Stomach (tissue), 9 donors: ENCODE data around the gene SPRR2D. TPM values are rescaled to one million over a fixed set of nuclear protein-coding genes. Genes with fewer than 3 reads are reported as not detected.

Experiments used
- DNase-seq, 2 donors: peaks; one replicate each; pipeline versions ENCODE4 v3.0.0 to v3.0.0-alpha.2; 2013 to 2019
- H3K27ac ChIP-seq, 5 donors: fragments of 200-600 bp in 4 of 5; sonication (generic) in 4 of 5; one replicate each; pipeline ENCODE4 v1.5.1; 2013 to 2019; ENCODE audit warnings: mild to moderate bottlenecking in 1 of 5, moderate library complexity in 1 of 5
- H3K27me3 ChIP-seq, 3 donors: fragments of 200-600 bp; sonication (generic); one replicate each; pipeline ENCODE4 v1.5.1; 2017 to 2019; ENCODE audit warnings: mixed run types in 1 of 3
- H3K36me3 ChIP-seq, 4 donors: fragments of 200-600 bp; sonication (generic); 1 replicate in 3 of 4; 2 replicates in 1 of 4; pipeline ENCODE4 v1.5.1; 2016 to 2019
- H3K4me1 ChIP-seq, 4 donors: fragments of 200-600 bp; sonication (generic); one replicate each; pipeline ENCODE4 v1.5.1; 2016 to 2019
- H3K4me3 ChIP-seq, 4 donors: fragments of 200-600 bp; sonication (generic) in 3 of 4; one replicate each; pipeline ENCODE4 v1.5.1; 2016 to 2019; ENCODE audit warnings: mild to moderate bottlenecking in 1 of 4
- H3K9me3 ChIP-seq, 4 donors: fragments of 200-600 bp; sonication (generic); one replicate each; pipeline ENCODE4 v1.5.1; 2016 to 2019
- CTCF ChIP-seq, 7 experiments: fragments of 450-650 bp in 4 of 7; fragments of 200-600 bp in 3 of 7; sonication (generic) in 3 of 7; IDR thresholded peaks; one replicate each; pipeline ENCODE4 v1.5.1; 2016 to 2019; ENCODE audit warnings: antibody characterized with exemption in 7 of 7, control low read depth in 2 of 7, mild to moderate bottlenecking in 1 of 7
- EP300 ChIP-seq: sonication (generic); formaldehyde crosslinking; IDR thresholded peaks from one replicate; pipeline ENCODE4 v1.6.1; 2017; ENCODE audit warnings: antibody characterized with exemption
- POLR2A ChIP-seq, 4 donors: fragments of 450-650 bp; IDR thresholded peaks; one replicate each; pipeline ENCODE4 v1.6.1; 2016; ENCODE audit warnings: antibody characterized with exemption in 4 of 4, control low read depth in 2 of 4, mild to moderate bottlenecking in 1 of 4, moderate library complexity in 1 of 4
- POLR2AphosphoS5 ChIP-seq, 3 donors: sonication (generic); formaldehyde crosslinking; IDR thresholded peaks; one replicate each; pipeline ENCODE4 v1.6.1; 2016; ENCODE audit warnings: antibody characterized with exemption in 3 of 3
- WGBS, 5 donors: extraction: QIAGEN DNeasy Blood & Tissue Kit in 3 of 5; methylation state at CpG; one replicate each; pipeline versions ENCODE4 v1.1.5 to v1.1.7; 2013 to 2018; 5-methylcytosine and 5-hydroxymethylcytosine counted together
- intact Hi-C: fragments of 100-400 bp; cut with DNase I; formaldehyde crosslinking; loops from one replicate; pipeline ENCODE4 v1.15.1; 2023; ENCODE audit warnings: low total_unique reads
- polyA plus RNA-seq, 3 donors: library from polyadenylated mRNA; stranded (reverse); fragments of 200-250 nt; gene quantifications; one replicate each; pipeline ENCODE4 v1.2.3, GENCODE V29; 2013
- total RNA-seq, 5 donors: library from RNA; depleted of rRNA; stranded (reverse); fragments of >200 nt; gene quantifications; one replicate each; pipeline versions ENCODE4 v1.1.0 to v1.2.3, GENCODE V29; 2014 to 2016
- donor health status: healthy with polysubstance abuse.
- donor health status: Bipolar disorder and iron deficiency.
- donor health status: healthy.

Gene SPRR2D
- total and polyA plus RNA-seq, 8 donors = 68.2 TPM; not detected in 7

GRCh38 chr1:153030895-153031294 lies 10.0 kb downstream of the SPRR2D start, which contains the start of gene SPRR1B:
TSS of gene SPRR1B (plus strand) at chr1:153031203. CDS start at chr1:153032346, 1,143 bp downstream.
- TF ChIP-seq POLR2A (IDR thresholded peaks at IDR 0.05) = no peak
- TF ChIP-seq POLR2AphosphoS5 (IDR thresholded peaks at IDR 0.05) = no peak
- no peak for TF ChIP-seq EP300
- TF ChIP-seq CTCF (IDR thresholded peaks at IDR 0.05) = no peak
- Histone ChIP-seq H3K4me3 (no peak within 1 kb of the TSS), H3K27ac (no peak within 1 kb of the TSS), H3K36me3 (no peaks in the 10 kb centered on the region), H3K9me3 (no peaks in the 10 kb centered on the region), H3K4me1 (no peaks in the 10 kb centered on the region), H3K27me3 (no peaks in the 10 kb centered on the region)
- no peak for DNase-seq
- intact Hi-C loops = no loop called here

GRCh38 chr1:153028766-153029165 lies 12.2 kb downstream of the SPRR2D start:
- H3K4me1 ChIP-seq = no peaks in the 10 kb centered on the region
- no peak for DNase-seq
- H3K9me3 ChIP-seq = no peaks in the 10 kb centered on the region
- 54 to 76% (median 74%) methylated on average over 1 of the region's 1 CpG for WGBS, 5 donors
- intact Hi-C loops = no loop called here
- H3K36me3 ChIP-seq = no peaks in the 10 kb centered on the region
- no peak overlapping the region for H3K27ac ChIP-seq
- no peaks in the 10 kb centered on the region for H3K27me3 ChIP-seq
- no peak overlapping the region for H3K4me3 ChIP-seq
- TF ChIP-seq EP300 (no peak), POLR2A (IDR thresholded peaks at IDR 0.05) (no peak), CTCF (IDR thresholded peaks at IDR 0.05) (no peak), POLR2AphosphoS5 (IDR thresholded peaks at IDR 0.05) (no peak)

- no peaks in the 10 kb centered on the region for H3K27me3 ChIP-seq
- WGBS, 5 donors = 64 to 87% (median 77%) methylated on average over 1 of the region's 1 CpG
- TF ChIP-seq CTCF (IDR thresholded peaks at IDR 0.05) (no peak), EP300 (no peak), POLR2AphosphoS5 (IDR thresholded peaks at IDR 0.05) (no peak), POLR2A (IDR thresholded peaks at IDR 0.05) (no peak)
- H3K9me3 ChIP-seq = no peaks in the 10 kb centered on the region
- H3K4me3 ChIP-seq = no peak overlapping the region
- H3K4me1 ChIP-seq = no peaks in the 10 kb centered on the region
- H3K36me3 ChIP-seq = no peaks in the 10 kb centered on the region
- no peak overlapping the region for H3K27ac ChIP-seq
- intact Hi-C loops = no loop called here
- no peak for DNase-seq
These were observed 15.1 kb downstream of the SPRR2D start for GRCh38 chr1:153025797-153026196.

GRCh38 chr1:153024413-153024812 lies 16.5 kb downstream of the SPRR2D start:
- H3K27me3 ChIP-seq = no peaks in the 10 kb centered on the region
- WGBS, 5 donors = 83 to 100% (median 94%) methylated on average over 1 of the region's 1 CpG
- no peak for DNase-seq
- intact Hi-C loops = no loop called here
- H3K4me1 ChIP-seq = no peaks in the 10 kb centered on the region
- no peak overlapping the region for H3K27ac ChIP-seq
- no peaks in the 10 kb centered on the region for H3K36me3 ChIP-seq
- no peaks in the 10 kb centered on the region for H3K9me3 ChIP-seq
- TF ChIP-seq POLR2A (IDR thresholded peaks at IDR 0.05) = no peak
- no peak for TF ChIP-seq POLR2AphosphoS5 (IDR thresholded peaks at IDR 0.05)
- no peak for TF ChIP-seq EP300
- TF ChIP-seq CTCF (IDR thresholded peaks at IDR 0.05) = no peak
- H3K4me3 ChIP-seq = no peak overlapping the region
